ENCODE measurements around the gene DERL3. TPM values are rescaled to one million over a fixed set of nuclear protein-coding genes. Genes with fewer than 3 reads are reported as not detected.

DERL3 gene
- total and polyA plus RNA-seq, 2 of the 13 experiments (the other 11 are each of a cell fraction or from before 2014, with no cell fraction given), result not detected

- no peak for TF ChIP-seq RELA (CRISPR knock-in tag; IDR thresholded peaks at IDR 0.05)
- TF ChIP-seq, protein P1, sequence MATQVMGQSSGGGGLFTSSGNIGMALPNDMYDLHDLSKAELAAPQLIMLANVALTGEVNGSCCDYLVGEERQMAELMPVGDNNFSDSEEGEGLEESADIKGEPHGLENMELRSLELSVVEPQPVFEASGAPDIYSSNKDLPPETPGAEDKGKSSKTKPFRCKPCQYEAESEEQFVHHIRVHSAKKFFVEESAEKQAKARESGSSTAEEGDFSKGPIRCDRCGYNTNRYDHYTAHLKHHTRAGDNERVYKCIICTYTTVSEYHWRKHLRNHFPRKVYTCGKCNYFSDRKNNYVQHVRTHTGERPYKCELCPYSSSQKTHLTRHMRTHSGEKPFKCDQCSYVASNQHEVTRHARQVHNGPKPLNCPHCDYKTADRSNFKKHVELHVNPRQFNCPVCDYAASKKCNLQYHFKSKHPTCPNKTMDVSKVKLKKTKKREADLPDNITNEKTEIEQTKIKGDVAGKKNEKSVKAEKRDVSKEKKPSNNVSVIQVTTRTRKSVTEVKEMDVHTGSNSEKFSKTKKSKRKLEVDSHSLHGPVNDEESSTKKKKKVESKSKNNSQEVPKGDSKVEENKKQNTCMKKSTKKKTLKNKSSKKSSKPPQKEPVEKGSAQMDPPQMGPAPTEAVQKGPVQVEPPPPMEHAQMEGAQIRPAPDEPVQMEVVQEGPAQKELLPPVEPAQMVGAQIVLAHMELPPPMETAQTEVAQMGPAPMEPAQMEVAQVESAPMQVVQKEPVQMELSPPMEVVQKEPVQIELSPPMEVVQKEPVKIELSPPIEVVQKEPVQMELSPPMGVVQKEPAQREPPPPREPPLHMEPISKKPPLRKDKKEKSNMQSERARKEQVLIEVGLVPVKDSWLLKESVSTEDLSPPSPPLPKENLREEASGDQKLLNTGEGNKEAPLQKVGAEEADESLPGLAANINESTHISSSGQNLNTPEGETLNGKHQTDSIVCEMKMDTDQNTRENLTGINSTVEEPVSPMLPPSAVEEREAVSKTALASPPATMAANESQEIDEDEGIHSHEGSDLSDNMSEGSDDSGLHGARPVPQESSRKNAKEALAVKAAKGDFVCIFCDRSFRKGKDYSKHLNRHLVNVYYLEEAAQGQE (IDR thresholded peaks at IDR 0.05; ENCODE audit: borderline replicate concordance in 1 of 2, low read depth in 1 of 2, low read length in 2 of 2), result no peak
- peak; percentile 53 for TF ChIP-seq SALL2 (CRISPR knock-in tag; IDR thresholded peaks at IDR 0.05)
- TF ChIP-seq SMAD9 (CRISPR knock-in tag; IDR thresholded peaks at IDR 0.05), result peak; percentile 59; the same call in 1 of the 2 replicates
- TF ChIP-seq, protein P2, sequence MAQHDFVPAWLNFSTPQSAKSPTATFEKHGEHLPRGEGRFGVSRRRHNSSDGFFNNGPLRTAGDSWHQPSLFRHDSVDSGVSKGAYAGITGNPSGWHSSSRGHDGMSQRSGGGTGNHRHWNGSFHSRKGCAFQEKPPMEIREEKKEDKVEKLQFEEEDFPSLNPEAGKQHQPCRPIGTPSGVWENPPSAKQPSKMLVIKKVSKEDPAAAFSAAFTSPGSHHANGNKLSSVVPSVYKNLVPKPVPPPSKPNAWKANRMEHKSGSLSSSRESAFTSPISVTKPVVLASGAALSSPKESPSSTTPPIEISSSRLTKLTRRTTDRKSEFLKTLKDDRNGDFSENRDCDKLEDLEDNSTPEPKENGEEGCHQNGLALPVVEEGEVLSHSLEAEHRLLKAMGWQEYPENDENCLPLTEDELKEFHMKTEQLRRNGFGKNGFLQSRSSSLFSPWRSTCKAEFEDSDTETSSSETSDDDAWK (CRISPR knock-in tag; IDR thresholded peaks at IDR 0.05), result no peak
- TF ChIP-seq ZNF816 (CRISPR knock-in tag; IDR thresholded peaks at IDR 0.05; ENCODE audit: borderline replicate concordance), result no peak
- no peak for TF ChIP-seq SATB2 (CRISPR knock-in tag; IDR thresholded peaks at IDR 0.05)
- TF ChIP-seq ZNF496 (CRISPR knock-in tag; IDR thresholded peaks at IDR 0.05; ENCODE audit: insufficient replicate concordance), result no peak
- peak; percentile 77 for TF ChIP-seq SAP130 (CRISPR knock-in tag; IDR thresholded peaks at IDR 0.05; ENCODE audit: low read depth)
- no peak for TF ChIP-seq EP300 (IDR thresholded peaks at IDR 0.05; ENCODE audit: low read depth in 2 of 2, low read length in 2 of 2)
- TF ChIP-seq EP300 (CRISPR knock-in tag; IDR thresholded peaks at IDR 0.05; ENCODE audit: borderline replicate concordance), result no peak; the same call in 1 of the 2 replicates
- no peak for TF ChIP-seq NR1H2 (CRISPR knock-in tag; IDR thresholded peaks at IDR 0.05; ENCODE audit: borderline replicate concordance, low read depth)
- TF ChIP-seq ZFAT (CRISPR knock-in tag; conservative IDR thresholded peaks at IDR 0.05), result no peak
- no peak for TF ChIP-seq XBP1 (CRISPR knock-in tag; IDR thresholded peaks at IDR 0.05)
- TF ChIP-seq SKI (IDR thresholded peaks at IDR 0.05; ENCODE audit: partially characterized antibody), result no peak
- TF ChIP-seq PHF21A (CRISPR knock-in tag; IDR thresholded peaks at IDR 0.05), result 0 out of 2 replicates have a peak, but pooled peaks have one; percentile 27
- TF ChIP-seq ZNF891 (CRISPR knock-in tag; IDR thresholded peaks at IDR 0.05), result peak; percentile 18; the same call in 1 of the 2 replicates
- TF ChIP-seq ZNF232 (CRISPR knock-in tag; IDR thresholded peaks at IDR 0.05; ENCODE audit: borderline replicate concordance), result peak; percentile 76; the same call in 1 of the 2 replicates
- TF ChIP-seq, protein P3, sequence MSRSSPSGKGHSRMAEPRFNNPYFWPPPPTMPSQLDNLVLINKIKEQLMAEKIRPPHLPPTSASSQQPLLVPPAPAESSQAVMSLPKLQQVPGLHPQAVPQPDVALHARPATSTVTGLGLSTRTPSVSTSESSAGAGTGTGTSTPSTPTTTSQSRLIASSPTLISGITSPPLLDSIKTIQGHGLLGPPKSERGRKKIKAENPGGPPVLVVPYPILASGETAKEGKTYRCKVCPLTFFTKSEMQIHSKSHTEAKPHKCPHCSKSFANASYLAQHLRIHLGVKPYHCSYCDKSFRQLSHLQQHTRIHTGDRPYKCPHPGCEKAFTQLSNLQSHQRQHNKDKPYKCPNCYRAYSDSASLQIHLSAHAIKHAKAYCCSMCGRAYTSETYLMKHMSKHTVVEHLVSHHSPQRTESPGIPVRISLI (CRISPR knock-in tag; IDR thresholded peaks at IDR 0.05; ENCODE audit: borderline replicate concordance), result no peak
- TF ChIP-seq PTBP1 (IDR thresholded peaks at IDR 0.05; ENCODE audit: low read depth, low read length, poor library complexity, severe bottlenecking), result no peak
- TF ChIP-seq ZSCAN29 (CRISPR knock-in tag; conservative IDR thresholded peaks at IDR 0.05), result no peak
- no peak for TF ChIP-seq HNF4A (CRISPR knock-in tag; IDR thresholded peaks at IDR 0.05)
- no peak for TF ChIP-seq NFE2 (CRISPR knock-in tag; IDR thresholded peaks at IDR 0.05)
These were observed 19.0 kb upstream of the DERL3 start, which contains the start of gene SLC2A11 (continued) for GRCh38 chr22:23857606-23858483.
